Activated T-helper 17 cell treated with anti-CD3 and anti-CD28 coated beads, Interleukin-2, amount 50 U/mL, for 72 hours (primary cell): ENCODE data around the gene OLA1. TPM values are rescaled to one million over a fixed set of nuclear protein-coding genes. Genes with fewer than 3 reads are reported as not detected.

Experiments used
- ATAC-seq: fragments of 150-1000 bp; cut with Tn5 transposase; replicated peaks from 2 replicates; pipeline ENCODE4 v1.10.0; 2021; ENCODE audit warnings: mild to moderate bottlenecking, moderate library complexity
- H3K27ac Mint-ChIP-seq: one replicate; pipeline ENCODE4 v1.8.0; 2022; ENCODE audit warnings: mixed read lengths
- H3K27me3 Mint-ChIP-seq: one replicate; pipeline ENCODE4 v1.8.0; 2022; ENCODE audit warnings: mixed read lengths
- H3K36me3 Mint-ChIP-seq: one replicate; pipeline ENCODE4 v1.8.0; 2022; ENCODE audit warnings: low read depth, mild to moderate bottlenecking, mixed read lengths
- H3K4me1 Mint-ChIP-seq: one replicate; pipeline ENCODE4 v1.8.0; 2022; ENCODE audit warnings: mixed read lengths
- H3K4me3 Mint-ChIP-seq: one replicate; pipeline ENCODE4 v1.8.0; 2022; ENCODE audit warnings: mild to moderate bottlenecking, mixed read lengths
- H3K9me3 Mint-ChIP-seq: one replicate; pipeline ENCODE4 v1.8.0; 2022; ENCODE audit warnings: mixed read lengths
- total RNA-seq, 2 donors: library from RNA; stranded (reverse); gene quantifications; one replicate each; pipeline ENCODE4 v1.2.3, GENCODE V29; 2022

The OLA1 gene
- total RNA-seq, 2 donors from 2014 or later = 102 to 123 TPM

GRCh38 chr2:174024524-174025270 is 223.6 kb downstream of the OLA1 start:
- no peaks in the 10 kb centered on the region for H3K9me3 Mint-ChIP-seq
- peaks cover 4% of the 10 kb centered on the region for H3K27me3 Mint-ChIP-seq
- H3K4me1 Mint-ChIP-seq = peaks cover 19% of the 10 kb centered on the region
- peaks cover 6% of the 10 kb centered on the region for H3K36me3 Mint-ChIP-seq
- ATAC-seq = no peak
- peak overlapping the region; percentile 85 for H3K27ac Mint-ChIP-seq
- H3K4me3 Mint-ChIP-seq = peak overlapping the region; percentile 45

GRCh38 chr2:174023591-174024523 is 224.5 kb downstream of the OLA1 start:
- Mint-ChIP-seq H3K27ac (peak overlapping the region; percentile 85), H3K4me3 (peak overlapping the region; percentile 45), H3K36me3 (peaks cover 6% of the 10 kb centered on the region), H3K4me1 (peaks cover 19% of the 10 kb centered on the region), H3K9me3 (no peaks in the 10 kb centered on the region), H3K27me3 (peaks cover 4% of the 10 kb centered on the region)
- peak; percentile 90 for ATAC-seq

Other genes starting within 250 kb of the OLA1 start
- gene SP9, start 86.4 kb upstream of the OLA1 start, total RNA-seq = not detected
- gene SCRN3, start 147.2 kb upstream of the OLA1 start, total RNA-seq = 10 to 100 TPM; 12.7 to 22.0 TPM
- 10 to 100 TPM; 10.6 to 16.4 TPM for gene GPR155, start 238.5 kb upstream of the OLA1 start, total RNA-seq